IMR-90 (cell line): Measurements from ENCODE around the gene VIT. TPM values are rescaled to one million over a fixed set of nuclear protein-coding genes. Genes with fewer than 3 reads are reported as not detected.

Experiments used
- ATAC-seq: fragments of 200-7000 bp; cut with Tn5 transposase; 2 replicates; pipeline ENCODE4 v1.9.1; 2020; ENCODE audit warnings: low read depth, mild to moderate bottlenecking, moderate library complexity
- BruUV-seq: library from RNA; stranded (reverse); fragments of 400-500 nt; replicated peaks from 2 replicates; lab custom pipeline; 2021; lab: Mats Ljungman, UMichigan
- CTCF ChIA-PET: fragments of 300-600 bp; formaldehyde crosslinking; extraction: SDS; loops from one replicate; lab custom pipeline; 2021; ENCODE audit warnings: antibody characterized with exemption; lab: Yijun Ruan, JAX
- POLR2A ChIA-PET: fragments of 300-600 bp; sonication (Branson Sonifier 250); formaldehyde crosslinking; loops from one replicate; lab custom pipeline; 2022; ENCODE audit warnings: antibody characterized with exemption; ENCODE audit not compliant: unreplicated experiment; lab: Charles Lee
- DNase-seq: peaks from one replicate; pipeline ENCODE4 v3.0.0; 2013
- H2AFZ ChIP-seq: replicated peaks from 2 replicates; pipeline ENCODE3; 2013; ENCODE audit warnings: low read length, mild to moderate bottlenecking; ENCODE audit not compliant: poor library complexity
- H2AK5ac ChIP-seq: 2 replicates; pipeline ENCODE4 v1.6.1; 2013; ENCODE audit warnings: low read depth, low read length, inconsistent platforms
- H2AK9ac ChIP-seq: replicated peaks from 2 replicates; pipeline ENCODE3; 2013; ENCODE audit warnings: mild to moderate bottlenecking, low read depth, low read length, moderate library complexity; ENCODE audit not compliant: poor library complexity
- H2BK120ac ChIP-seq: 2 replicates; pipeline ENCODE4 v1.6.1; 2013; ENCODE audit warnings: low read depth, low read length, inconsistent platforms
- H2BK15ac ChIP-seq: 3 replicates; pipeline ENCODE4 v1.6.1; 2013; ENCODE audit warnings: low read depth, low read length, inconsistent platforms
- H2BK20ac ChIP-seq: 2 replicates; pipeline ENCODE4 v1.6.1; 2013; ENCODE audit warnings: low read depth, mild to moderate bottlenecking, inconsistent platforms, low read length, moderate library complexity
- H2BK5ac ChIP-seq: 2 replicates; pipeline ENCODE4 v1.6.1; 2013; ENCODE audit warnings: mild to moderate bottlenecking, low read depth, low read length, inconsistent platforms; ENCODE audit not compliant: poor library complexity, severe bottlenecking
- H3K14ac ChIP-seq: replicated peaks from 2 replicates; pipeline ENCODE4 v1.6.1; 2013; ENCODE audit warnings: low read depth, low read length, inconsistent platforms
- H3K18ac ChIP-seq: 2 replicates; pipeline ENCODE4 v1.6.1; 2013; ENCODE audit warnings: low read depth, low read length, control low read depth
- H3K23ac ChIP-seq: 2 replicates; pipeline ENCODE4 v1.6.1; 2013; ENCODE audit warnings: low read depth, low read length, inconsistent platforms
- H3K27ac ChIP-seq: 2 replicates; pipeline ENCODE4 v1.5.1; 2013; ENCODE audit warnings: mild to moderate bottlenecking, control low read depth, low read length; ENCODE audit not compliant: insufficient read depth
- H3K27me3 ChIP-seq: 2 replicates; pipeline ENCODE4 v1.6.1; 2013; ENCODE audit warnings: low read length; ENCODE audit not compliant: control insufficient read depth, insufficient read depth
- H3K36me3 ChIP-seq: 2 replicates; pipeline ENCODE4 v1.6.1; 2013; ENCODE audit warnings: low read length, mixed read lengths; ENCODE audit not compliant: control insufficient read depth, insufficient read depth
- H3K4ac ChIP-seq: 2 replicates; pipeline ENCODE4 v1.6.1; 2013; ENCODE audit warnings: low read depth, low read length, inconsistent platforms
- H3K4me1 ChIP-seq: 2 replicates; pipeline ENCODE4 v1.6.1; 2013; ENCODE audit warnings: low read length, mixed read lengths; ENCODE audit not compliant: control insufficient read depth, insufficient read depth
- H3K4me2 ChIP-seq: 2 replicates; pipeline ENCODE4 v1.6.1; 2013; ENCODE audit warnings: low read depth, mild to moderate bottlenecking, control low read depth, low read length, moderate library complexity
- H3K4me3 ChIP-seq: 2 replicates; pipeline ENCODE4 v1.5.1; 2013; ENCODE audit warnings: low read depth, mild to moderate bottlenecking, control low read depth, low read length, moderate library complexity; ENCODE audit not compliant: insufficient read depth
- H3K56ac ChIP-seq: 2 replicates; pipeline ENCODE4 v1.6.1; 2013; ENCODE audit warnings: low read length, inconsistent platforms; ENCODE audit not compliant: insufficient read depth; ENCODE audit errors: extremely low read depth
- H3K79me1 ChIP-seq, 2 experiments: 2 replicates each; pipeline ENCODE4 v1.6.1; 2013; ENCODE audit warnings: low read length in 2 of 2, inconsistent platforms in 1 of 2, low read depth in 1 of 2
- H3K9ac ChIP-seq: 2 replicates; pipeline ENCODE4 v1.6.1; 2013; ENCODE audit warnings: low read depth, low read length, control low read depth
- H3K9me1 ChIP-seq: 2 replicates; pipeline ENCODE4 v1.6.1; 2013; ENCODE audit warnings: low read length, inconsistent platforms; ENCODE audit not compliant: insufficient read depth
- H3K9me3 ChIP-seq: 2 replicates; pipeline ENCODE4 v1.6.1; 2013; ENCODE audit warnings: low read length; ENCODE audit not compliant: control insufficient read depth, insufficient read depth
- H4K20me1 ChIP-seq: 2 replicates; pipeline ENCODE4 v1.6.1; 2013; ENCODE audit warnings: low read length, inconsistent platforms; ENCODE audit not compliant: insufficient read depth
- H4K5ac ChIP-seq: 2 replicates; pipeline ENCODE4 v1.6.1; 2013; ENCODE audit warnings: mild to moderate bottlenecking, low read depth, low read length, control low read depth
- H4K8ac ChIP-seq, 2 experiments: 2 replicates each; pipeline ENCODE4 v1.6.1; 2013; ENCODE audit warnings: low read depth in 2 of 2, low read length in 2 of 2, control low read depth in 1 of 2, inconsistent platforms in 1 of 2
- H4K91ac ChIP-seq: 2 replicates; pipeline ENCODE4 v1.6.1; 2013; ENCODE audit warnings: low read depth, low read length, inconsistent platforms; ENCODE audit not compliant: insufficient read depth
- FOS ChIP-seq: fragments of 150-350 bp; IDR thresholded peaks from 2 replicates; pipeline ENCODE4 v1.6.1; 2016; ENCODE audit warnings: low read depth, low read length
- MAFK ChIP-seq: IDR thresholded peaks from 2 replicates; pipeline ENCODE4 v1.6.1; 2012; ENCODE audit warnings: low read depth, low read length, improper control_type of control experiment
- MAZ ChIP-seq: IDR thresholded peaks from 2 replicates; pipeline ENCODE4 v1.6.1; 2012; ENCODE audit warnings: low read depth, mild to moderate bottlenecking, low read length, improper control_type of control experiment, moderate library complexity, borderline replicate concordance
- MXI1 ChIP-seq: IDR thresholded peaks from 2 replicates; pipeline ENCODE4 v1.6.1; 2012; ENCODE audit warnings: low read depth, mild to moderate bottlenecking, low read length, moderate library complexity, borderline replicate concordance
- RAD21 ChIP-seq: IDR thresholded peaks from 2 replicates; pipeline ENCODE4 v1.6.1; 2012; ENCODE audit warnings: low read length, improper control_type of control experiment
- SMC3 ChIP-seq: fragments of 150-350 bp; IDR thresholded peaks from 2 replicates; pipeline ENCODE4 v1.6.1; 2016; ENCODE audit warnings: low read depth, mild to moderate bottlenecking, antibody characterized with exemption, low read length, moderate library complexity
- USF2 ChIP-seq: fragments of 150-350 bp; IDR thresholded peaks from 2 replicates; pipeline ENCODE4 v1.6.1; 2017; ENCODE audit warnings: mild to moderate bottlenecking, antibody characterized with exemption, low read length, low read depth
- WGBS, 2 experiments: methylation state at CpG; one replicate each; pipeline versions ENCODE4 v1.1.5 to v1.1.7; 2013; ENCODE audit warnings: missing lambda C conversion rate in 2 of 2; ENCODE audit not compliant: insufficient read length in 1 of 2; ENCODE audit errors: extremely low coverage in 2 of 2; 5-methylcytosine and 5-hydroxymethylcytosine counted together
- dilution Hi-C: fragments of 300-500 bp; cut with HindIII; formaldehyde crosslinking; loops from one replicate; pipeline ENCODE4 v1.14.3; 2018; ENCODE audit warnings: low sequenced_read_pairs; ENCODE audit not compliant: unreplicated experiment
- in situ Hi-C: fragments of 300-500 bp; cut with MboI; formaldehyde crosslinking; loops from 3 replicates; pipeline ENCODE4 v1.14.3; 2019; ENCODE audit warnings: low sequenced_read_pairs, inconsistent platforms, mixed read lengths
- intact Hi-C: fragments of 100-400 bp; cut with micrococcal nuclease; formaldehyde crosslinking; loops from 2 replicates; pipeline ENCODE4 v1.10.0; 2022
- polyA plus RNA-seq, 3 experiments: library from polyadenylated mRNA; depleted of rRNA; stranded (reverse); fragments of >200 nt; gene quantifications; 2 replicates each; pipeline ENCODE4 v1.2.3, GENCODE V29; 2012; ENCODE audit warnings: low replicate concordance in 1 of 3
- total RNA-seq: library from RNA; depleted of rRNA; stranded (reverse); fragments of >200 nt; gene quantifications from 2 replicates; pipeline ENCODE4 v1.2.3, GENCODE V29; 2012
- TF ChIP-seq, protein P1 (sequence below): fragments of 150-350 bp; IDR thresholded peaks from 2 replicates; pipeline ENCODE4 v1.6.1; 2016; ENCODE audit warnings: low read depth, mild to moderate bottlenecking, low read length, moderate library complexity, borderline replicate concordance

VIT gene
- total and polyA plus RNA-seq, 2 of the 4 experiments (the other 2 are of a cell fraction), result under 0.01 TPM; not detected in 1

GRCh38 chr2:36678856-36679255 lies 17.7 kb upstream of the VIT start:
- no peak overlapping the region for H2BK5ac ChIP-seq
- no peak overlapping the region for H3K4me2 ChIP-seq
- no peak for ATAC-seq
- H3K27ac ChIP-seq, result no peak overlapping the region
- no peak overlapping the region for H2BK20ac ChIP-seq
- H2BK120ac ChIP-seq, result no peak overlapping the region
- H3K27me3 ChIP-seq, result no peaks in the 10 kb centered on the region
- no peak overlapping the region for H2AK5ac ChIP-seq
- no peak overlapping the region for H4K91ac ChIP-seq
- BruUV-seq, result no TSS peak
- dilution Hi-C loops, result no loop called here
- H3K36me3 ChIP-seq, result no peaks in the 10 kb centered on the region
- no peak overlapping the region for H3K14ac ChIP-seq
- H3K9me3 ChIP-seq, result peaks cover 3% of the 10 kb centered on the region; the same call in 1 of the 2 replicates
- TF ChIP-seq MXI1, result no peak
- TF ChIP-seq USF2, result no peak
- no peak for TF ChIP-seq MAFK
- TF ChIP-seq RAD21, result no peak
- TF ChIP-seq, protein P1, sequence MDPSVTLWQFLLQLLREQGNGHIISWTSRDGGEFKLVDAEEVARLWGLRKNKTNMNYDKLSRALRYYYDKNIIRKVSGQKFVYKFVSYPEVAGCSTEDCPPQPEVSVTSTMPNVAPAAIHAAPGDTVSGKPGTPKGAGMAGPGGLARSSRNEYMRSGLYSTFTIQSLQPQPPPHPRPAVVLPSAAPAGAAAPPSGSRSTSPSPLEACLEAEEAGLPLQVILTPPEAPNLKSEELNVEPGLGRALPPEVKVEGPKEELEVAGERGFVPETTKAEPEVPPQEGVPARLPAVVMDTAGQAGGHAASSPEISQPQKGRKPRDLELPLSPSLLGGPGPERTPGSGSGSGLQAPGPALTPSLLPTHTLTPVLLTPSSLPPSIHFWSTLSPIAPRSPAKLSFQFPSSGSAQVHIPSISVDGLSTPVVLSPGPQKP, result no peak
- TF ChIP-seq SMC3, result no peak
- no peak for TF ChIP-seq MAZ
- TF ChIP-seq FOS, result no peak
- peaks cover 7% of the 10 kb centered on the region for H3K9me1 ChIP-seq
- H4K5ac ChIP-seq, result no peak overlapping the region
- no peak overlapping the region for H3K23ac ChIP-seq
- no peak overlapping the region for H2BK15ac ChIP-seq
- H3K4ac ChIP-seq, result no peak overlapping the region
- WGBS, 2 experiments, result no CpG with 5 or more reads among the region's 1 CpG
- no peak overlapping the region for H2AFZ ChIP-seq
- no peak overlapping the region for H3K4me3 ChIP-seq
- ChIA-PET POLR2A (no interaction called here), CTCF (interaction anchor here (0.7 kb wide), 1 partner anchor 107 kb away, joined by 3 read pairs; no protein-coding TSS in a partner anchor)
- H3K4me1 ChIP-seq, result peaks cover 10% of the 10 kb centered on the region
- no peak overlapping the region for H3K9ac ChIP-seq
- no peaks in the 10 kb centered on the region for H4K20me1 ChIP-seq
- intact Hi-C loops, result no loop called here
- DNase-seq, result no peak
- in situ Hi-C loops, result loop anchor here (10.0 kb wide), 1 partner anchor 154 kb away; no protein-coding TSS in a partner anchor
- H3K18ac ChIP-seq, result no peak overlapping the region
- H3K56ac ChIP-seq, result no peak overlapping the region
- H2AK9ac ChIP-seq, result no peak overlapping the region
- no peak overlapping the region for H4K8ac ChIP-seq
- no peaks in the 10 kb centered on the region for H3K79me1 ChIP-seq
